GM12878 (cell line): ENCODE data around the gene DUS1L.

Source experiments
- BHLHE40 ChIP-seq, 2 experiments: fragments of 450-650 bp in 1 of 2; IDR thresholded peaks; 2 replicates each; pipeline ENCODE4 v1.6.1; 2011 to 2017; ENCODE audit warnings: low read depth in 2 of 2, borderline replicate concordance in 1 of 2, improper control_type of control experiment in 1 of 2, low read length in 1 of 2, mild to moderate bottlenecking in 1 of 2
- EED ChIP-seq: sonication (generic); IDR thresholded peaks from 2 replicates; pipeline ENCODE4 v1.6.1; 2016; ENCODE audit warnings: antibody characterized with exemption, low read depth
- EGR1 ChIP-seq, 2 experiments: IDR thresholded peaks; 1 replicate in 1 of 2; 2 replicates in 1 of 2; pipeline ENCODE4 v1.6.1; 2011 to 2012; ENCODE audit warnings: low read depth in 2 of 2, low read length in 2 of 2, borderline replicate concordance in 1 of 2, mild to moderate bottlenecking in 1 of 2, moderate library complexity in 1 of 2
- EZH2 ChIP-seq: IDR thresholded peaks from 2 replicates; pipeline ENCODE4 v1.6.1; 2012; ENCODE audit warnings: low read depth, mild to moderate bottlenecking, control low read depth, inconsistent platforms, low read length, borderline replicate concordance; ENCODE audit not compliant: control insufficient read depth
- IKZF1 ChIP-seq: fragments of 450-650 bp; conservative IDR thresholded peaks from 2 replicates; pipeline ENCODE4 v1.6.1; 2017; ENCODE audit warnings: antibody characterized with exemption, mild to moderate bottlenecking
- MXI1 ChIP-seq: fragments of 150-350 bp; IDR thresholded peaks from 2 replicates; pipeline ENCODE4 v1.6.1; 2011; ENCODE audit warnings: low read depth, mild to moderate bottlenecking, inconsistent platforms, low read length, improper control_type of control experiment
- NR2C1 ChIP-seq: fragments of 450-650 bp; IDR thresholded peaks from 2 replicates; pipeline ENCODE4 v1.6.1; 2017; ENCODE audit warnings: antibody characterized with exemption, mild to moderate bottlenecking, moderate library complexity
- POLR2A ChIP-seq: IDR thresholded peaks from 2 replicates; pipeline ENCODE4 v1.6.1; 2011; ENCODE audit warnings: low read depth, mild to moderate bottlenecking, low read length
- POLR2AphosphoS5 ChIP-seq: IDR thresholded peaks from 2 replicates; pipeline ENCODE4 v1.6.1; 2011; ENCODE audit warnings: mild to moderate bottlenecking, low read length, inconsistent platforms
- PRDM15 ChIP-seq: fragments of 450-650 bp; formaldehyde crosslinking; IDR thresholded peaks from 2 replicates; pipeline ENCODE4 v1.4.0; 2020; ENCODE audit warnings: mild to moderate bottlenecking, moderate library complexity
- SIN3A ChIP-seq: IDR thresholded peaks from 2 replicates; pipeline ENCODE4 v1.6.1; 2012; ENCODE audit warnings: low read depth, low read length, improper control_type of control experiment
- ZNF217 ChIP-seq: fragments of 450-650 bp; IDR thresholded peaks from 2 replicates; pipeline ENCODE4 v1.6.1; 2017; ENCODE audit warnings: antibody characterized with exemption, mild to moderate bottlenecking

GRCh38 chr17:82049521-82049971 lies 16.1 kb downstream of the DUS1L start:
- TF ChIP-seq ZNF217 (no peak), PRDM15 (CRISPR knock-in tag) (no peak), BHLHE40 (IDR thresholded peaks at IDR 0.05; ENCODE audit: borderline replicate concordance in 1 of 2, low read depth in 2 of 2, low read length in 1 of 2) (no peak), EZH2 (no peak), POLR2A (no peak), NR2C1 (no peak), MXI1 (no peak), SIN3A (no peak), EED (no peak), EGR1 (IDR thresholded peaks at IDR 0.05; ENCODE audit: borderline replicate concordance in 1 of 2, low read depth in 2 of 2, low read length in 2 of 2) (no peak), POLR2AphosphoS5 (no peak), IKZF1 (no peak)
